ENCODE data around the gene FIBP. TPM values are rescaled to one million over a fixed set of nuclear protein-coding genes. Genes with fewer than 3 reads are reported as not detected.

The FIBP gene
- total and polyA plus RNA-seq, 7 donors, result 27.7 to 73.9 (median 37.4) TPM

DNA sequence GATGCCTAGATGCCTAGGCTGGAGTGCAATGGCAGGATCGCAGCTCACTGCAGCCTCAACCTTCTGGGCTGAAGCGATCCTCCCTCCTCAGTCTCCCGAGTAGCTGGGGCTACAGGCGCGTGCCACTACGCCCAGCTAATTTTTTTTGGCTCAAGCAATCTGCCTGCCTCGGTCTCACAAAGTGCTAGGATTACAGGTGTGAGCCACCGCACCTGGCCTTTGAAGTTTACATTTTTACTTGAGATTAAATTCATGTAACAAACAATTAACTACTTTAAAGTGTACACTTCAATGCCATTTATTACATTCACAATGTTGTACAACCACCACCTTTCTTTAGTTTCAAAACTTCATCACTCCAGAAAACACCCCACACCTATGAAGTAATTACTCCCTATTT, 15.4 kb upstream of the FIBP start:
- TF ChIP-seq, protein P1, sequence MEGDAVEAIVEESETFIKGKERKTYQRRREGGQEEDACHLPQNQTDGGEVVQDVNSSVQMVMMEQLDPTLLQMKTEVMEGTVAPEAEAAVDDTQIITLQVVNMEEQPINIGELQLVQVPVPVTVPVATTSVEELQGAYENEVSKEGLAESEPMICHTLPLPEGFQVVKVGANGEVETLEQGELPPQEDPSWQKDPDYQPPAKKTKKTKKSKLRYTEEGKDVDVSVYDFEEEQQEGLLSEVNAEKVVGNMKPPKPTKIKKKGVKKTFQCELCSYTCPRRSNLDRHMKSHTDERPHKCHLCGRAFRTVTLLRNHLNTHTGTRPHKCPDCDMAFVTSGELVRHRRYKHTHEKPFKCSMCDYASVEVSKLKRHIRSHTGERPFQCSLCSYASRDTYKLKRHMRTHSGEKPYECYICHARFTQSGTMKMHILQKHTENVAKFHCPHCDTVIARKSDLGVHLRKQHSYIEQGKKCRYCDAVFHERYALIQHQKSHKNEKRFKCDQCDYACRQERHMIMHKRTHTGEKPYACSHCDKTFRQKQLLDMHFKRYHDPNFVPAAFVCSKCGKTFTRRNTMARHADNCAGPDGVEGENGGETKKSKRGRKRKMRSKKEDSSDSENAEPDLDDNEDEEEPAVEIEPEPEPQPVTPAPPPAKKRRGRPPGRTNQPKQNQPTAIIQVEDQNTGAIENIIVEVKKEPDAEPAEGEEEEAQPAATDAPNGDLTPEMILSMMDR (IDR thresholded peaks at IDR 0.05), result no peak
- ATAC-seq (no peak), DNase-seq (no peak)
- Histone ChIP-seq H3K27ac (no peak overlapping the region), H3K36me3 (ENCODE audit: insufficient read depth in 1 of 2, low read depth in 1 of 2) (no peaks in the 10 kb centered on the region), H3K27me3 (ENCODE audit: insufficient read depth in 3 of 3, low read length in 2 of 3) (peaks cover 0 to 8% (median 6%) of the 10 kb centered on the region in 3 donors), H3K4me3 (no peak overlapping the region), H3K9me3 (no peaks in the 10 kb centered on the region), H3K4me1 (no peaks in the 10 kb centered on the region)
- WGBS, 3 donors, result 73 to 80% (median 77%) methylated on average over 8 of the region's 8 CpGs
- intact Hi-C loops (cut with DNase I), result no loop called here

DNA sequence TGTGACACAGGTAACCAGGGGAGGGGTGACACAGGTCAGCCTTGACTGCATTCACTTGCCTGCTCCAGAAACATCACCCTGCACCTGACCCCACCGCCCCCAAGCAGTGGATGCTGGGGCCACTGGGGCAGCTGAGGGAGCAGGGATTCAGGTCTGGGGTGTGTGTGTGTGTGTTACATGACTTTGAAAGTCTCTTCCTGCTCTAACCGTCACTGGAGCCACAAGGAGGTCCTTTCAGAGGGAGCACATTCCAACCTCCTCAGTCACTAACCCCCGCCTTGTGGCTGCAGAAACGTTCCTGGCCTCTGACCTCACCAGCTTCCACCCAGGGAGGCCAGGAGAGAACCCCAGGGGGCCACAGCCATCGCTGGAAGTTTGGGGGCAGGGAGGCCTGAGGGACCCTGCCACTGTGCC, 14.8 kb upstream of the FIBP start:
- H3K27ac ChIP-seq, result no peak overlapping the region

GRCh38 chr11:65900899-65901180, 12.6 kb upstream of the FIBP start:
- 75 to 80% (median 77%) methylated on average over 11 of the region's 11 CpGs for whole genome bisulfite sequencing, 3 donors
- TF ChIP-seq, protein P1 (IDR thresholded peaks at IDR 0.05), result no peak
- intact Hi-C loops (cut with DNase I), result no loop called here

More for the DNA sequence above, 14.8 kb upstream of the FIBP start:
- no peak overlapping the region for H3K4me3 ChIP-seq
- TF ChIP-seq, protein P1 (IDR thresholded peaks at IDR 0.05), result no peak
- intact Hi-C loops (cut with DNase I), result no loop called here
- no peaks in the 10 kb centered on the region for H3K36me3 ChIP-seq (ENCODE audit: insufficient read depth in 1 of 2, low read depth in 1 of 2)
- peaks cover 0 to 8% (median 6%) of the 10 kb centered on the region in 3 donors for H3K27me3 ChIP-seq (ENCODE audit: insufficient read depth in 3 of 3, low read length in 2 of 3)
- ATAC-seq (no peak), DNase-seq (no peak)
- H3K4me1 ChIP-seq, result no peaks in the 10 kb centered on the region
- 28 to 34% (median 29%) methylated on average over 5 of the region's 5 CpGs for WGBS, 3 donors
- H3K9me3 ChIP-seq, result no peaks in the 10 kb centered on the region

GRCh38 chr11:65900125-65900898, 12.0 kb upstream of the FIBP start, which contains the start of gene FOSL1:
TSS of gene FOSL1 (minus strand) at chr11:65900388. CDS start at chr11:65900339, 49 bp downstream.
- H3K27ac ChIP-seq, result peak within 1 kb of the TSS; percentile 50
- H3K4me1 ChIP-seq, result no peaks in the 10 kb centered on the region
- intact Hi-C loops (cut with DNase I), result no loop called here
- H3K9me3 ChIP-seq, result no peaks in the 10 kb centered on the region
- TF ChIP-seq, protein P1 (IDR thresholded peaks at IDR 0.05), result no peak
- peaks cover 0 to 3% of the 10 kb centered on the region in 2 donors for H3K36me3 ChIP-seq (ENCODE audit: insufficient read depth in 1 of 2, low read depth in 1 of 2)
- WGBS, 3 donors, result 2% methylated on average over 66 to 80 of the region's 80 CpGs
- DNase-seq (peak; percentile 92 to 93), ATAC-seq (peak; percentile 85 to 93 (median 89))
- H3K27me3 ChIP-seq (ENCODE audit: insufficient read depth in 3 of 3, low read length in 2 of 3), result peaks cover 0 to 8% (median 6%) of the 10 kb centered on the region in 3 donors
- peak within 1 kb of the TSS; percentile 82 for H3K4me3 ChIP-seq

More at GRCh38 chr11:65900899-65901180, 12.6 kb upstream of the FIBP start:
- H3K9me3 ChIP-seq, result no peaks in the 10 kb centered on the region
- no peaks in the 10 kb centered on the region for H3K4me1 ChIP-seq
- H3K36me3 ChIP-seq (ENCODE audit: insufficient read depth in 1 of 2, low read depth in 1 of 2), result peaks cover 0 to 3% of the 10 kb centered on the region in 2 donors
- DNase-seq (no peak), ATAC-seq (no peak)
- peak overlapping the region; percentile 36 for H3K27ac ChIP-seq
- H3K27me3 ChIP-seq (ENCODE audit: insufficient read depth in 3 of 3, low read length in 2 of 3), result peaks cover 0 to 8% (median 6%) of the 10 kb centered on the region in 3 donors
- H3K4me3 ChIP-seq, result peak overlapping the region; percentile 82

Measured in psoas muscle (tissue), 8 donors.